HPDE6-E6E7 (cell line): ENCODE measurements around the gene PEX13.
"Not testable (repeated sequence)": the region's sequence is repeated elsewhere in the genome, so short reads cannot be mapped to it uniquely, and the experiment has no call there.

Source experiments
- DNase-seq: peaks from one replicate; pipeline ENCODE4 v3.0.0; 2011; ENCODE audit warnings: missing footprints; ENCODE audit errors: extremely low spot score

PEX13 gene, protein sequence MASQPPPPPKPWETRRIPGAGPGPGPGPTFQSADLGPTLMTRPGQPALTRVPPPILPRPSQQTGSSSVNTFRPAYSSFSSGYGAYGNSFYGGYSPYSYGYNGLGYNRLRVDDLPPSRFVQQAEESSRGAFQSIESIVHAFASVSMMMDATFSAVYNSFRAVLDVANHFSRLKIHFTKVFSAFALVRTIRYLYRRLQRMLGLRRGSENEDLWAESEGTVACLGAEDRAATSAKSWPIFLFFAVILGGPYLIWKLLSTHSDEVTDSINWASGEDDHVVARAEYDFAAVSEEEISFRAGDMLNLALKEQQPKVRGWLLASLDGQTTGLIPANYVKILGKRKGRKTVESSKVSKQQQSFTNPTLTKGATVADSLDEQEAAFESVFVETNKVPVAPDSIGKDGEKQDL

DNA sequence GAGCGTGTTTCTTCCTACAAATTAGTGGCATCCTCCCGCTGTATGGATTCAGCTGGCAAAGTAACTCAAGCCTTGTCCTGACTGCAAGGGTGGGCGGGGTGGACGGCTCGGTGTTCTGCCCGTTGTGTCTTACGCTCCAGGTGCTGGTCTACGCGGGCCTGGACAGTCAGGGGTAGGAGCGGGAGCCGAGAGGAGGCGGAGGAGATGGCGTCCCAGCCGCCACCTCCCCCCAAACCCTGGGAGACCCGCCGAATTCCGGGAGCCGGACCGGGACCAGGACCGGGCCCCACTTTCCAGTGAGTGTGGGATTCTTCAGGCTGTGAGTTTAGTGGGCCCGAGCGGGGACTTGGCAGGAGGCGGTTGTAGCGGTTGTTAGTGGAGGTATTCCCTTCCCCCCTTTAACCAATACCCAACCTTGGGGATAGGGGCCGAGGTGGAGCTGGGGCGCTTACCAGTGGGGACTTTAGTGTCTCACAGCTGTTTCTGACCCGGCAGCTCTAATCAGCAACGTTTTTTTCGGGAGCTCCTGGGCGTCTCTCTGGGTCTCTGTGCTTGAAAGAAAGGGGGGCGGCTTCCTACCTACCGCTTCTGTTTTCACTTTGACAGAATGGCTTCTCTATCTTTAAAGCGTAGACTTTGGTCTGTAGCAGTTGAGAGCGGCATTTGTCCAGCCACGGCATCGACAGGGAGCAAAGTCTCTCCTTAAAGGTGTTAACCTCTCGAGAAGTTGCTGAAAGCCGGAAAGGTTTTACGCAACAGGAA, at the start of gene PEX13, which contains the start of gene PUS10:
TSS of gene PEX13 (plus strand) at position 165 of the 762 bp plus-strand sequence. CDS start at position 205, 40 bp downstream.
TSS of gene PUS10 (minus strand) at position 700 of the 762 bp plus-strand sequence. CDS start 6,365 bp downstream, outside the sequence.
- DNase-seq, result peak; percentile 82

DNA sequence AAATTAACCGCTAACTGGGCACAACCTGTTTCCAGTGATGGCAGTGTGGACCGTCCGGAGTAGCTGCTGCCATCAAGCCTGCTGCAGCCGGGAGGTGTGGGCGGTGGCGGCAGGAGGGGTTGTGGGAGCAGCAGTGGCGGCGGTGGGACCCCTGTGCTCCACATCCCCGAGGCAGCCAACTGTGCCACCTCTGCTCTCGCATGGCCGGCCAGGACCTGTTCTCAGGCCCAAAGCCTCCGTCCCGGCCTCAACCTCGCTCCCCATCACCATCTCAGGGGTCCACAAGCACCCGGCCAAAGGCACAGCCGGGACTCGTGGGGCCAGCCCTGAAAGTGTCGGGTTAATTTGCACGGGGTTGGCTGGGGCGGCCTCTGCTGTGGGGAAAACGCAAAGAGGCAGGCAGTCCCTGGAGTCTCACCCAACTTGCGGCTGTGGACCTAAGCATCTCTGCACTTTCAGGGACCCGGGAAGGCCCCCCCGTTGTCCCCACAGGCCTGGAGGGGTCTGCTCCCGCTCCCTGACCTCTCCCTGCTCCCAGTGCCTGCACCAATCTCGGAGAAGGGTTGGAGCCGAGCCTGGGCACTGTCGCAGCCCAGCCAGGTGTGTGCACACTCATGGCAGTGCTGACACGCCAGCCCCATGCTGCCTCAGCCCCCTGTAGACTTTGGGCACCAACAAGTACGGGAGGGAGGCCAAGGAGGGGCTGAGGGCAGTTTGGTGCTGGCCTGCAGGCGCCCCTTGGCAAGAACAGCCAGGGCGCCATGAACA, 44.4 kb upstream of the PEX13 start:
- no peak for DNase-seq

DNA sequence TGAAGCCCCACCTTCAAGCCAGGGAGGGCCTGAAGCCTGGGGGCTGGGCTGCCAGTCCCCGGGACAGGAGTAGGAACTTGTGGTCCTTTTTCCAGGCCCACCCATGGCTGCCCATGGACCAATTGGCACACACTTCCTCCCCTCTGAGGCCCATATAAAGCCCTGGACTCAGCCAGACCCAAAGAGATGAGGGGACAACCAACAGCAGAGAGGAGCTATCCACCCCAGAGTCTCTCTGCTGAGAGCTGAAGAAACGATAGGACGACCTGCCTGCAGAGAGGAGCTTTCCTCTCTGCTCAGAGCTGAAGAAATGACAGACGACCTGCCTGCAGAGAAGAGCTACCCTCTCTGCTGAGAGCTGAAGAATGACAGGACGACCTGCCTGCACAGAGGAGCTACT, 43.8 kb upstream of the PEX13 start:
- DNase-seq, result no peak

DNA sequence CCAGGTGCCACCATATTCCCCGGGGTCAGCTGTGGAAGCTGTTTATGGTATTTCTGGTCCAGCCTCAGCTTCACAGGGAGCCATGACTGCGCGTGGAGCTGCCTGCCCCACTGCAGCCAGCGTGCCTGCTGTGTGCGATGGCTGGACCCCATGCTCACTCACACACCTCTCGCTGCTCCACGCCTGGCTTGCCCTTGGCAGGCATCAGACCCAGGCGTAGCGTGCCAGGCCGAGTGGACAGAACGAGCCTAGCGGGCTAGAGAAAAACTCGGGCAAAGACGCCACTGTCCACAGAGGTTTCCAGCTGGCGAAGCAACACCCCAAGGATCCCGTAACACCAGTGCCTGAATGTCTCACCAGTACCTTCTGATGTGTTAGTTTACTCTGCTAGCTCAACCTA, 42.9 kb upstream of the PEX13 start:
- DNase-seq, result no peak

DNA sequence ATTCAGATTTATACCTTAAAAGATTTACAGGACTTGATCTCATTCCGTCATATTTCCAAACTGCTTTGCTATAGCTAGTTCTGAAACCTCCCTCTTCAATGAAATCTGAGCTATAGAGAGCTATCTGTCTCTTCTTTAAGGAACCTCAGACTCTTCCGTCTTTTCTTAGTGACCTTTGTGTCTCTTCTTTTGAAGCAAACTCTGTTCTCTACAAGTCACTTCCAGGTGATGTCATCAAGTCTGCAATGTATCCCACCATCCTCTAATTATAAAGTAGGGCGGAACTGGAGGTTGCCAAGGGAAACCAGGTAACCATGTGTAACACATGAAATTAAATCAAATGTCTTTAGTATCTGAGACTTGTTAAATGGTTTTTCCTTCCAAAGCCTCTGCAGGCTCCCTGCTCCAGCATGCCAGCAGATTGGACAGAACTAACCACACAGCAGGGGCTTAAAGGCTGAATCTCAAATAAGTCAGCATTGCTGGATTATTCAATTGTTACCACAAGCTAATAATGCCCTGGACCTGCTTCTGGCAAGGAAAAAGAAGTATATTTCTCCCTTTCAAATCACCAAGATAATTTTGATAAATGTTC, 41.2 kb upstream of the PEX13 start:
- DNase-seq, result no peak

DNA sequence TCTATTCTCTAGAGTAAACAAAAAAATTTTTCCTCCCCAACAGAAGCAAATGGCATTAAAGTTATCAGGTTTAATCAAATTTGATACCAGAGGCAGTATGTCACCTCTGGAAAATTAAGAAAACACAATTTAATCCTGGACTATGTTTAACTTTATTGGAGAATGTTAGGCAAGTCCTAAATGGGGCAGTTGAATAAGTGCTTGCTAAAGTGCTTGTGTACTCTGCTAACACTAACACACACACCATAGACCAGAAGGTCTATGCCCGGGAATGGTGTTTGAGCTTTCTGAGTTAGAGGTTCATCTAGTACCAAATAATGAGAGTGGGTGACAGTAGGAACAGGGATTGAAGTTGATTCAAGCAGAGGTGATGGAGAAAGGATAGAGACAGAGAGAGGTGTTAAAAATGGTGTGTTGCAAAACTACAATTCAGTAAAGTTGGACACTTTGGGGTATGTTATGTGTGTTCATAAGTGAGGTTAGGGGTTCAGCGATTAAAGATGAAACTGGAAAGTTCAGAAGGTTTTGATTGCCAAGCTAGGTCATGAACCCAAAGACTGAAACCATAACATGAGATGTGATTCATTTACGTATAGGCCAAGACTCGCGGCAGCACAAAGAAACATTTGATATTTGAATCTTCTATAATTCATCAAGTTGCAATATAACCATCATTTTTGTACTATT, 40.5 kb upstream of the PEX13 start:
- DNase-seq, result no peak

DNA sequence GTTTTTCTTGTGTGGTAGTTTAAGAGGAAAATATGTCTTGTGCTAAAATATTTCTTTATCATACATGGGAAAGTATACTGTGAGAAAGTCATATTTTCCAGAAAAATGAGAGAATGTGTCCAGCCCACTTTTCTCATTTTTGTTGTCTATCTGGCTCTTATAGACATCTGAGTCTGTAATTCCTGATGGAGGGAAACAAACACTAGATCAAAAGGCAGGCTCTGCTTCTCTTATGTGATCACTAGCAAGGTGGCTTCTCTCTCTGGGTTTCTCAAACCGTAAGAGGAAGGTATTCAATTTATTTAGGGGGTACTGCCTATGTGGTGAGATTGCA, 40.0 kb upstream of the PEX13 start:
- no peak for DNase-seq

DNA sequence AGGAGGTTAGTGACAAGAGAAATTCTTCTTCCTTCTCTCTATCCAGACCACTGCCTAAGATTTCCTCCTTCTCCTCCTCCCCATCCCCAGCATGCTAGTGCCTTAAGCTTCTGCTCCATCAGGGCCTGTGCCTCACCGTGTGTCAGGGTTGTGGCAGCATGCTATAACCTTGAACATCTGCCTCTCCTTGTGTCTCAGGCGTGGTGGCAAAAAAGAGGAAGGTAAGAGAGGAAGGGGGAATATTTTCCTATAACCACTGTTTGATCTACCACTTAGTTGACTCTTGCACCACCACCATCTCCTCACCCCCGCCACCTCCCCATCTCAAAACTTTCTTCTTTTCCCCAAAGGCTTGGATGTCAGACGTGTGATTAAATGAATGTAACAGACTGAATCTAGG, 38.3 kb upstream of the PEX13 start:
- DNase-seq, result no peak

DNA sequence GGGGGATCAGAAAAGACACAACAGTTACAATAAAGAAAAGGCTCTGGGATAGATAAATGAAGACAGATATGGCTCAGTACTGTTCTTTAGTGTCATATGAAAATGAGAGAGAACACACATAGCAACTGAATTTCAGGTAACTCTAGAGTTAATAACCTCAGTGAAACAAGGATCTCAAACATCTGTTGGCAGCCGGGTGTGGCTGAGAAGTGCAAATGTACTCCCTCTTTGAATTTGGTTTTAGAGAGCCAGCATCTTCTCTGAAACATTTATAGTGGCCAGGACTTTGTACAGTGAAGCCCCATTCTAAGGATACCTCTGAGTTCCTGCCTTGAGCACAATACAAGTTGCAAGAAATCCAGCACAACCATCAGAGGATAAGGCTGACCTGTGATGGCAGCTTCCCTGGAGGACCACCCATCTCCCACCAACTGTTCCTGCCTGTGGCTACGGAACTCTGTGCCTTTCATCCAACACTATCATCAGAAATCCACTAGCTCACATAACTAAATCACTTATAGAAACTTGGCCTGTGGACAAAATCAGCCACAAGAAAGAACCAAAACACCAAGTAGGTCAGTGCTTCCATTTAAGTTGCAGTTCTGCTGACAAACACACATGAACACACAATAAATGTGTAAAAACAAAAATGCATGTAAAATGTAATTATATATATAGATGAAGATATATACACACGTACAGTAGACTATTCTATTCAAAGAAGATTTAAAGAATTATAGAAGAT, 37.3 kb upstream of the PEX13 start:
- DNase-seq, result no peak

DNA sequence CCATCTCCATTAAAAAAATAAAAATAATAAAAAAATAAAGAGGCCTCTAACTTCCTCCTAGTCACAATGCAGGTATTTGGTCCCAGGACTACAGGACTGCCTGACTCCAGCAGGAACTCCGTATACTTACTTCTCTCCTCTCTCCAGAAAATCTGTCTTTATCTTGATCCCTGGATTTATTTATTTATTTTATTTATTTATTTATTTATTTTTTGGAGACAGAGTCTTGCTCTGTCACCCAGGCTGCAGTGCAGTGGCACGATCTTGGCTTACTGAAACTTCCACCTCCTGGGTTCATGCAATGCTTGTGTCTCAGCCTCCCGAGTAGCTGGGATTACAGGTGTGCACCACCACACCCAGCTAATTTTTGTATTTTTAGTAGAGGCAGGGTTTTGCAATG, 35.5 kb upstream of the PEX13 start:
- DNase-seq, result not testable (repeated sequence)

DNA sequence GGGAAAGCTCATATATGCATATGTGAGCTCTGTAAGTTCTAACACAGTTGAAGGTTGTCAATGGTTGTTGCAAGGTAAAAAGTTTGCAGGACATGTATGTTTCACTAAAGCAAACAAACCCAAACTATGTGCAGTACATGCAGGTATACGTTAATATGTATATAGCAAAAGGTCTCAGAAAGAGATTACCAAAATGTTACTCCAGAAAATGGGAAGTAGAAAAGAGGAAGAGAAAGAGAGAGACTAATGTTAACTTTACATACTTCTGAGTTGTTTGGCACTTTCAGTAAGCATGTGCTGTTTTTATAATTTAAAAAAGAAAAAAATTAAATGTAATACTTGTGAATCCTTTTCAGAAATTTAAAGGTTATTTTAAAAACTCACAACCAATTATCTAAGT, 32.8 kb upstream of the PEX13 start:
- no peak for DNase-seq

DNA sequence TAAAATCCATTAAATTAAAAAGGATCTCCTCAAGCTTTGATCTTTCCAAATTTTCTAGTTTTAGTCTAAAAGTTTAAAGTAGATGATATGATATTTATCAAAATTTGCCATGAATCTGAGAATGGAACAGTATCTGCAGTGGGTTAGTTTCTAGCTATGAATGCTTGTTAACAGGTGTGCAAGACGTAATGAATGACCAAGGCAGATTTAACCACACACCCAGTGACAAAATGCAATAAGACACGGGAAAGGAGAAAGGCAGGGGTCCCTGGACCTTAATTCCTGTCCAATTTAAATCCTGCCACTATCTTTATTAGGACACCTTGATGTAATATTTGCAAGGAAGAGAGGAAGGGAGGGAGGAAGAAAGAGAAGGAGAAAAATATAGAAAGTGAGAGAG, 30.5 kb upstream of the PEX13 start:
- DNase-seq, result no peak

DNA sequence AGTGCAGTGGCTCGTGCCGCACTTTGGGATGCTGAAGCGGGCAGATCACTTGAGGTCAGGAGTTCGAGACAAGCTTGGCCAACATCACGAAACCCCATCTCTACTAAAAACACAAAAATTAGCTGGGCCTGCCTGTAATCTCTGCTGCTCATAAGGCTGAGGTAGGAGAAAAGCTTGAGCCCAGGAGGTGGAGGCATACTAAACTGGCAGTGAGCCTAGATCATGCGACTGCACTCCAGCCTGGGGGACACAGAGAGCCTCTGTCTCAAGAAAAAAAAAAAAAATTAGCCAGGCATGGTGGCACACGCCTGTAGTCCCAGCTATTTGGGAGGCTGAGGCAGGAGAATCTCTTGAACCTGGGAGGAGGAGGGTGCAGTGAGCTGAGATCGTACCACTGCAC, 29.9 kb upstream of the PEX13 start:
- DNase-seq, result not testable (repeated sequence)

DNA sequence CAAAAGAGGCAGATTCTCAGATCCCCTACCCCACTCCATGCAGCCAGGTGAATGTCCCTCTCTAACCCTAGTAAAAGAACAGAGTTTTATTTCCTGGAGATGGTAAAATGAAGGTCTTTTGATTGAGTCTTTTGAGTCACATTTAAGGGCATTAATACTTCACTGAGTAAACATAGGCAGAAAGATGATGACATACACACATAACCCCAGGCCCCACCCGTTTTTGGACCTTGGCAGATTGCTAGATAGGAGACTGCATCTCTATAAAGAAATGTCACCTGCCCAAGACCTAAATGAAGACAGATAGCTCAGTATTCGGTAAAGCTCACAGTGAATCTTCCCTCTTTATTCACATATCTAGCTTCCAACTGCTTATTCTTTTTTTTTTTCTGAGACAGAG, 28.3 kb upstream of the PEX13 start:
- DNase-seq, result no peak

DNA sequence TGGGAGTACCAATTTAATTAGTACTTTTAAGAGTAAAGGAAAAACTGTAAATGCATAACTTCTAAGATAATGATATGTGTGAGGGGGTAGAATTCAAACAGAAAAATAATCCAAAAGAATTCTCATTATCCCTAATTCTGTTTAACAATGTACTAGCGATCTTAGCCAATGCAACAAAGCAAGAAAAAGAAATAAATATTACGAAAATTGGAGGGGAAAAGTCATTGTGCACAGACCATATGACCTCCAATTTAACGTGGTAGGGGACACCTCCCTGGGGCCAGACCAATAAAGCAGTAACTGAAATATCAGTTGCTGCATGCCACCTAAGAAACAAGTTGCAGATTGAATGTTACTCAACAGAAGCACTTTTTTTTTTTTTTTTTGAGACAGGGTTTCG, 25.9 kb upstream of the PEX13 start:
- no peak for DNase-seq

DNA sequence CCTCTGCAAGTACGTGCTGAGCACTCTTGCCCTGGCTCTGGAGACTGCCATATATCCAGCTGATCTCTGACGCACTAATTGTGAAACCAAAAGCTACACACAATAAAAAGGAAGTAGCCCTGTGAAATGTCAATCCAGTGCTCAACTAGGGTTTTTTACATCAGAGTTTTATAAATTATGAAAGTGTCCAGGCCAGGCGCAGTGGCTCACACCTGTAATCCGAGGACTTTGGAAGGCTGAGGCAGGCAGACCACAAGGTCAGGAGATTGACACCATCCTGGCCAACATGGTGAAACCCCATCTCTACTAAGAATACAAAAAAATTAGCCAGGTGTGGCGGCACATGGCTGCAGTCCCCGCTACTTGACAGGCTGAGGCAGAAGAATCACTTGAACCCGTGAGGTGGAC, 24.5 kb upstream of the PEX13 start:
- no peak for DNase-seq

DNA sequence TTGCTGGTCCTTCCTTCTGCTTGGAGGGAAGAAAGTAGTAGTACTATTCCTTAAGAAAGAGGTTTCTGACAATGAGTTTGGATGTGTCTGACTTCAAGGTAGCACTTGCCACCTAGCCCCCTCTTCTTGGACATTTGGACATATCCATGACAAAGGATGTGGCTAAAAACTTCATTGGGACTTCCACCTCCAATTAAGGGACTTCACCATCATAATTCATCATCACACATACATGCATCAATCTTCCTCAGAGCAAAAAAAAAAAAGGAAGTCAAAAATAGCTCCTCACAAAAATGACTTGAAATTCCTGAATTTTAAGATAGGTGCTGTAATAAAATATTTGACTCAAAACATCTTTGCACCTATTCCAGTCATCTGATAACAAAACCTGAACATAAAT, 23.4 kb upstream of the PEX13 start:
- no peak for DNase-seq

DNA sequence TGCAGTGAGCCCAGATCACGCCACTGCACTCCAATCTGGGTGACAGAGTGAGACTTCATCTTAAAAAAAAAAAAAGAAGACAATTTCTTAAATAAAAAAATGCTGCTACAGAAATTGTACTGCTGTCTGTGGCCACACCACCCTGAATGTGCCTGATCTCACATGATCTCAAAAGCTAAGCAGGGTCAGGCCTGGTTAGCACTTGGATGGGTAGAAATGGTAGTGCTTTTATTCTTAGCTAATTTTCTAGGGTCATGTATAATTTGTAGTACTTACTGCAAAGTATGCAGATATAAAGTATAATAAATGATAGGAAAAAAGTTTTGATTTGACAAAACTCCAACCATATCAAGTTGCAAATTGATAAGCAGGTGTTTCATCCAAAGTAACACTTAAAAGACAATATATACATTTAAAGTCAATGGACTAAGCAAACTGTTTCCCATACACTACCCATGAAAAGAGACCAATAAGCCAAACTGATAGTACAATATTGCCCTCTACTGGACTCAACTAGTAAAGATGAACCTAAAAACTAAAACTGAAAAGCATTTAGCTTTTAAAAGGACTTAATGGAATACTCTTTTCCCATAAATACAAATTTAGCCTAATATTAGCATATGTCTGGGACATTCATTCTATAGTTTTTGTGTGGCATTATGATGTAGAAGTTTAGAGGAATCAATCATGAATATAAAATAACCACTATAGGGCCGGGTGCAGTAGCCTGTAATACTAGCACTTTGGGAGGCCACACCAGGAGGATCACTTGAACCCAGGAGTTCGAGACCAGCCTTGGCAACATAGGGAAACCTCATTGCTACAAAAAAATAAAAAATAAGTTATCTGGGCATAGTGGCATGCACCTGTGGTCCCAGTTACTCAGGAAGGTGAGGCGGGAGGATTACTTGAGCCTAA, 18.6 kb upstream of the PEX13 start:
- DNase-seq, result peak; percentile 39

DNA sequence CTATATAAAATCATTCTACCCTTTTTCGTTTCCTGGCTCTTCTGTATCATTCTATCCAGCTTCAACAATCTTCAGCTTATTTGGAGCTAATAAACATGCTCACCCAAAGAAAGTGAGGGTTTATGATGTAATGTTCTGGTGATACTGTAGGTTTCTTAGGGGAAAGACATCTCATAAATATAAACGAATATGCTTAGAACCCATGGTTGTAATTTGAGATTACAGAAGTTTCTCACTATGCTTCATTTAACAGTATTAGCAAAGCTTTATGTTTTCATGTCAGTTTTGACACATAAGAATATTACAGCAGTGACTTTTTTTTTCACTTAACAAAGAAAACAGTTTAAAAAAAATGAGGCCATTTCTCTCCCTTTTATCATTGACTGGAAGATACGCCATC, 11.8 kb upstream of the PEX13 start:
- no peak for DNase-seq
